ENCODE results near the gene AIRE.

DNA sequence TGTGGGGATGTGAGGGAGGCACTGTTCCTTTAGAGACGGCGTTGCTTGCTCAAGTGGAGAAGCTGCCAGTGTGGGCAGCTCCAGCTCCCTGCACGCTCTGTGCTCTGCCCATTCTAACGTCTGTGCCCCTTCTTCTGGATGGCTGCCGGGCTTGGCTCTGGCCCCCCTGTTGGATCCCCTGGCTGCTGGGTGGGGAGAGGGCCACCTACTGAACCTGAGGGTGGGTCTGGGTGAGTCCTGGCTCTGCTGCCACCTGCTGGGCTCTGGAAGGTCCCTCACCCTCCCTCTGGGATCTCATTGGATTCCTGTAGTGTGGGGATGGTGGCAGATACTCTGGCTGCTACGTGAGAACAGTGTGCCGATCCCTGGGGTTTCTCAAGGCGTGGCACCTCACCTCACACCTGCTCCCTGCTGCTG lies 19.2 kb downstream of the AIRE start:
- no peak for TF ChIP-seq POLR2A (IDR thresholded peaks at IDR 0.05)
- TF ChIP-seq, protein P1, sequence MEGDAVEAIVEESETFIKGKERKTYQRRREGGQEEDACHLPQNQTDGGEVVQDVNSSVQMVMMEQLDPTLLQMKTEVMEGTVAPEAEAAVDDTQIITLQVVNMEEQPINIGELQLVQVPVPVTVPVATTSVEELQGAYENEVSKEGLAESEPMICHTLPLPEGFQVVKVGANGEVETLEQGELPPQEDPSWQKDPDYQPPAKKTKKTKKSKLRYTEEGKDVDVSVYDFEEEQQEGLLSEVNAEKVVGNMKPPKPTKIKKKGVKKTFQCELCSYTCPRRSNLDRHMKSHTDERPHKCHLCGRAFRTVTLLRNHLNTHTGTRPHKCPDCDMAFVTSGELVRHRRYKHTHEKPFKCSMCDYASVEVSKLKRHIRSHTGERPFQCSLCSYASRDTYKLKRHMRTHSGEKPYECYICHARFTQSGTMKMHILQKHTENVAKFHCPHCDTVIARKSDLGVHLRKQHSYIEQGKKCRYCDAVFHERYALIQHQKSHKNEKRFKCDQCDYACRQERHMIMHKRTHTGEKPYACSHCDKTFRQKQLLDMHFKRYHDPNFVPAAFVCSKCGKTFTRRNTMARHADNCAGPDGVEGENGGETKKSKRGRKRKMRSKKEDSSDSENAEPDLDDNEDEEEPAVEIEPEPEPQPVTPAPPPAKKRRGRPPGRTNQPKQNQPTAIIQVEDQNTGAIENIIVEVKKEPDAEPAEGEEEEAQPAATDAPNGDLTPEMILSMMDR (IDR thresholded peaks at IDR 0.05 in 4 of 5, conservative IDR thresholded peaks at IDR 0.05 in 1 of 5), result peak in 4 of 5 experiments; percentile 31 to 50 (median 42)

Measured in gastrocnemius medialis (tissue), 4 donors.